ENCODE data around the gene ZNF747.

GRCh38 chr16:30481381-30481780, 53.3 kb downstream of the ZNF747 start:
- TF ChIP-seq PATZ1 (CRISPR knock-in tag; IDR thresholded peaks at IDR 0.05; ENCODE audit: borderline replicate concordance) (no peak), SNAI2 (CRISPR knock-in tag; IDR thresholded peaks at IDR 0.05) (no peak), TCF4 (CRISPR knock-in tag; IDR thresholded peaks at IDR 0.05; ENCODE audit: borderline replicate concordance) (no peak), CREB5 (CRISPR knock-in tag; IDR thresholded peaks at IDR 0.05; ENCODE audit: low read depth) (no peak), ZNF8 (CRISPR knock-in tag; IDR thresholded peaks at IDR 0.05) (no peak), ZFP30 (CRISPR knock-in tag; IDR thresholded peaks at IDR 0.05) (no peak)

All from SK-N-SH treated with all-trans-retinoic acid at 6 μM for 48 hours (cell line).